ENCODE data around the gene VSIG10. TPM values are rescaled to one million over a fixed set of nuclear protein-coding genes. Genes with fewer than 3 reads are reported as not detected.
A peak's percentile ranks its signal among the peaks of the same experiment; 100 is the strongest.

VSIG10 gene
- total RNA-seq, 3 donors from 2014 or later = 30.2 to 39.3 (median 34.1) TPM

- intact Hi-C loops (cut with DNase I; ENCODE audit: low total_unique reads) = no loop called here
- H3K27ac ChIP-seq = peak overlapping the region; percentile 97 to 100
- TF ChIP-seq POLR2A (IDR thresholded peaks at IDR 0.05) (no peak), POLR2AphosphoS5 (IDR thresholded peaks at IDR 0.05) (peak in 1 of 3 donors; percentile 9)
- no peaks in the 10 kb centered on the region for H3K36me3 ChIP-seq
- peak; percentile 28 to 53 for DNase-seq (ENCODE audit: low spot score in 2 of 2)
- peaks cover 0 to 3% of the 10 kb centered on the region in 2 donors for H3K4me1 ChIP-seq
- no peaks in the 10 kb centered on the region for H3K9me3 ChIP-seq
- H3K27me3 ChIP-seq = no peaks in the 10 kb centered on the region
- peak overlapping the region; percentile 79 to 91 (median 79) for H3K4me3 ChIP-seq
These were observed 43.4 kb downstream of the VSIG10 start for GRCh38 chr12:118060301-118061010.

GRCh38 chr12:118059341-118060191 is 44.2 kb downstream of the VSIG10 start:
- intact Hi-C loops (cut with DNase I; ENCODE audit: low total_unique reads) = no loop called here
- H3K27ac ChIP-seq = peak overlapping the region; percentile 97 to 100
- DNase-seq (ENCODE audit: low spot score in 2 of 2) = no peak
- TF ChIP-seq POLR2AphosphoS5 (IDR thresholded peaks at IDR 0.05) (no peak), POLR2A (IDR thresholded peaks at IDR 0.05) (no peak), CTCF (IDR thresholded peaks at IDR 0.05) (no peak)
- peaks cover 0 to 3% of the 10 kb centered on the region in 2 donors for H3K4me1 ChIP-seq
- no peaks in the 10 kb centered on the region for H3K36me3 ChIP-seq
- peak overlapping the region; percentile 79 to 91 (median 79) for H3K4me3 ChIP-seq
- H3K9me3 ChIP-seq = no peaks in the 10 kb centered on the region
- no peaks in the 10 kb centered on the region for H3K27me3 ChIP-seq

GRCh38 chr12:118058881-118059280 is 44.9 kb downstream of the VSIG10 start:
- Histone ChIP-seq H3K27ac (no peak overlapping the region), H3K27me3 (no peaks in the 10 kb centered on the region), H3K9me3 (no peaks in the 10 kb centered on the region), H3K4me3 (no peak overlapping the region), H3K4me1 (peaks cover 0 to 3% of the 10 kb centered on the region in 2 donors), H3K36me3 (no peaks in the 10 kb centered on the region)
- intact Hi-C loops (cut with DNase I; ENCODE audit: low total_unique reads) = no loop called here
- no peak for DNase-seq (ENCODE audit: low spot score in 2 of 2)
- TF ChIP-seq CTCF (IDR thresholded peaks at IDR 0.05) (no peak), POLR2A (IDR thresholded peaks at IDR 0.05) (no peak), POLR2AphosphoS5 (IDR thresholded peaks at IDR 0.05) (no peak)

GRCh38 chr12:118058227-118058626 is 45.6 kb downstream of the VSIG10 start:
- no peak for DNase-seq (ENCODE audit: low spot score in 2 of 2)
- intact Hi-C loops (cut with DNase I; ENCODE audit: low total_unique reads) = no loop called here
- Histone ChIP-seq H3K4me3 (no peak overlapping the region), H3K36me3 (no peaks in the 10 kb centered on the region), H3K4me1 (peaks cover 0 to 3% of the 10 kb centered on the region in 2 donors), H3K27ac (no peak overlapping the region), H3K9me3 (no peaks in the 10 kb centered on the region), H3K27me3 (no peaks in the 10 kb centered on the region)
- TF ChIP-seq POLR2AphosphoS5 (IDR thresholded peaks at IDR 0.05) = no peak

- Histone ChIP-seq H3K36me3 (no peaks in the 10 kb centered on the region), H3K4me3 (no peak overlapping the region), H3K27me3 (no peaks in the 10 kb centered on the region), H3K27ac (peak overlapping the region in 1 of 2 donors; percentile 22), H3K4me1 (peaks cover 0 to 6% of the 10 kb centered on the region in 2 donors), H3K9me3 (no peaks in the 10 kb centered on the region)
- DNase-seq (ENCODE audit: low spot score in 2 of 2) = no peak
- TF ChIP-seq POLR2A (IDR thresholded peaks at IDR 0.05) = no peak
- TF ChIP-seq POLR2AphosphoS5 (IDR thresholded peaks at IDR 0.05) = no peak
- intact Hi-C loops (cut with DNase I; ENCODE audit: low total_unique reads) = no loop called here
These were observed 47.7 kb downstream of the VSIG10 start for GRCh38 chr12:118055865-118056773.

GRCh38 chr12:118055144-118055557 is 48.7 kb downstream of the VSIG10 start:
- H3K27me3 ChIP-seq = no peaks in the 10 kb centered on the region
- intact Hi-C loops (cut with DNase I; ENCODE audit: low total_unique reads) = no loop called here
- no peak overlapping the region for H3K27ac ChIP-seq
- DNase-seq (ENCODE audit: low spot score in 2 of 2) = no peak
- H3K4me1 ChIP-seq = peaks cover 0 to 6% of the 10 kb centered on the region in 2 donors
- H3K4me3 ChIP-seq = no peak overlapping the region
- TF ChIP-seq POLR2AphosphoS5 (IDR thresholded peaks at IDR 0.05) = no peak
- TF ChIP-seq CTCF (IDR thresholded peaks at IDR 0.05) = peak in 1 of 3 donors; percentile 23
- no peak for TF ChIP-seq POLR2A (IDR thresholded peaks at IDR 0.05)
- H3K9me3 ChIP-seq = no peaks in the 10 kb centered on the region
- no peaks in the 10 kb centered on the region for H3K36me3 ChIP-seq

All from breast epithelium (tissue), 4 donors.